Osteocyte (in vitro differentiated cells): ENCODE data around the gene RFXAP. TPM values are rescaled to one million over a fixed set of nuclear protein-coding genes. Genes with fewer than 3 reads are reported as not detected.

Source experiments
- DNase-seq: peaks from one replicate; pipeline ENCODE4 v3.0.0; 2021; ENCODE audit warnings: mixed read lengths; ENCODE audit not compliant: unreplicated experiment; ENCODE audit errors: extremely low spot score
- H3K27ac Mint-ChIP-seq: one replicate; pipeline ENCODE4 v1.8.0; 2021; ENCODE audit warnings: mild to moderate bottlenecking, mixed read lengths; ENCODE audit not compliant: unreplicated experiment
- H3K27me3 Mint-ChIP-seq: one replicate; pipeline ENCODE4 v1.8.0; 2021; ENCODE audit warnings: mixed read lengths; ENCODE audit not compliant: unreplicated experiment
- H3K36me3 Mint-ChIP-seq: one replicate; pipeline ENCODE4 v1.8.0; 2021; ENCODE audit warnings: mixed read lengths; ENCODE audit not compliant: unreplicated experiment
- H3K4me1 Mint-ChIP-seq: one replicate; pipeline ENCODE4 v1.8.0; 2021; ENCODE audit warnings: mixed read lengths; ENCODE audit not compliant: unreplicated experiment
- H3K4me3 Mint-ChIP-seq: one replicate; pipeline ENCODE4 v1.8.0; 2021; ENCODE audit warnings: mild to moderate bottlenecking, moderate library complexity, mixed read lengths; ENCODE audit not compliant: unreplicated experiment
- H3K9me3 Mint-ChIP-seq: one replicate; pipeline ENCODE4 v1.8.0; 2021; ENCODE audit warnings: mixed read lengths; ENCODE audit not compliant: unreplicated experiment
- CTCF ChIP-seq: fragments of 200-600 bp; sonication (generic); IDR thresholded peaks from 2 replicates; pipeline ENCODE4 v1.5.0; 2021; ENCODE audit warnings: antibody characterized with exemption, mild to moderate bottlenecking, moderate library complexity
- total RNA-seq: library from RNA; stranded (reverse); gene quantifications from 2 replicates; pipeline ENCODE4 v1.2.1, GENCODE V29; 2021

RFXAP gene
- total RNA-seq, 1 donor from 2014 or later, result 4.9 TPM

GRCh38 chr13:36801035-36801434 is 18.0 kb upstream of the RFXAP start:
- no peak for TF ChIP-seq CTCF
- DNase-seq, result no peak
- peaks cover 28% of the 10 kb centered on the region for H3K27me3 Mint-ChIP-seq
- H3K36me3 Mint-ChIP-seq, result no peaks in the 10 kb centered on the region
- no peak overlapping the region for H3K27ac Mint-ChIP-seq
- no peaks in the 10 kb centered on the region for H3K4me1 Mint-ChIP-seq
- no peaks in the 10 kb centered on the region for H3K9me3 Mint-ChIP-seq
- no peak overlapping the region for H3K4me3 Mint-ChIP-seq

GRCh38 chr13:36804588-36804987 is 14.4 kb upstream of the RFXAP start:
- TF ChIP-seq CTCF, result no peak
- H3K36me3 Mint-ChIP-seq, result no peaks in the 10 kb centered on the region
- peaks cover 49% of the 10 kb centered on the region for H3K27me3 Mint-ChIP-seq
- H3K9me3 Mint-ChIP-seq, result no peaks in the 10 kb centered on the region
- no peak for DNase-seq
- no peak overlapping the region for H3K4me3 Mint-ChIP-seq
- no peak overlapping the region for H3K27ac Mint-ChIP-seq
- H3K4me1 Mint-ChIP-seq, result no peaks in the 10 kb centered on the region

GRCh38 chr13:36806102-36806501 is 12.9 kb upstream of the RFXAP start:
- no peaks in the 10 kb centered on the region for H3K9me3 Mint-ChIP-seq
- no peak overlapping the region for H3K4me3 Mint-ChIP-seq
- H3K4me1 Mint-ChIP-seq, result no peaks in the 10 kb centered on the region
- H3K27me3 Mint-ChIP-seq, result peaks cover 52% of the 10 kb centered on the region
- no peak for TF ChIP-seq CTCF
- DNase-seq, result no peak
- H3K36me3 Mint-ChIP-seq, result no peaks in the 10 kb centered on the region
- H3K27ac Mint-ChIP-seq, result no peak overlapping the region

- H3K27ac Mint-ChIP-seq, result no peak overlapping the region
- no peak for DNase-seq
- peaks cover 62% of the 10 kb centered on the region for H3K27me3 Mint-ChIP-seq
- H3K4me3 Mint-ChIP-seq, result no peak overlapping the region
- no peaks in the 10 kb centered on the region for H3K36me3 Mint-ChIP-seq
- H3K4me1 Mint-ChIP-seq, result no peaks in the 10 kb centered on the region
- H3K9me3 Mint-ChIP-seq, result no peaks in the 10 kb centered on the region
- TF ChIP-seq CTCF, result no peak
Observed at GRCh38 chr13:36807616-36808015, 11.4 kb upstream of the RFXAP start.

- no peak for DNase-seq
Observed at GRCh38 chr13:36813225-36813624, 5.8 kb upstream of the RFXAP start.

More at GRCh38 chr13:36813225-36813624, 5.8 kb upstream of the RFXAP start:
- no peak for TF ChIP-seq CTCF
- Mint-ChIP-seq H3K36me3 (no peaks in the 10 kb centered on the region), H3K27ac (no peak overlapping the region), H3K4me1 (peaks cover under 1% of the 10 kb centered on the region), H3K27me3 (peaks cover 42% of the 10 kb centered on the region), H3K4me3 (no peak overlapping the region), H3K9me3 (no peaks in the 10 kb centered on the region)
